Esophagus mucosa (tissue), 1 donor: ENCODE data around the gene ST8SIA6. TPM values are rescaled to one million over a fixed set of nuclear protein-coding genes. Genes with fewer than 3 reads are reported as not detected.

ENCODE experiments used
- total RNA-seq: library from RNA; stranded (reverse); gene quantifications from one replicate; pipeline ENCODE4 v1.2.4, GENCODE V29; 2023
- donor health status: DM: yes; HTN: yes; CAD: no.

The ST8SIA6 gene
- total RNA-seq, 1 donor from 2014 or later, result 1.6 TPM

Other genes with a start within 250 kb of the ST8SIA6 start
- gene VIM, start 226.4 kb downstream of the ST8SIA6 start, total RNA-seq, result 73.8 TPM
- gene HACD1, start 162.8 kb upstream of the ST8SIA6 start, total RNA-seq, result 19.0 TPM
- gene STAM, start 189.6 kb upstream of the ST8SIA6 start, total RNA-seq, result 15.9 TPM